NCI-H1436 treated with DMSO at 0.1 percent for 48 hours (cell line): ENCODE data around the gene NCSTN.

Experiments
- DNase-seq: peaks from one replicate; lab custom pipeline; 2025; lab: John Stamatoyannopoulos, UW

NCSTN gene

DNA sequence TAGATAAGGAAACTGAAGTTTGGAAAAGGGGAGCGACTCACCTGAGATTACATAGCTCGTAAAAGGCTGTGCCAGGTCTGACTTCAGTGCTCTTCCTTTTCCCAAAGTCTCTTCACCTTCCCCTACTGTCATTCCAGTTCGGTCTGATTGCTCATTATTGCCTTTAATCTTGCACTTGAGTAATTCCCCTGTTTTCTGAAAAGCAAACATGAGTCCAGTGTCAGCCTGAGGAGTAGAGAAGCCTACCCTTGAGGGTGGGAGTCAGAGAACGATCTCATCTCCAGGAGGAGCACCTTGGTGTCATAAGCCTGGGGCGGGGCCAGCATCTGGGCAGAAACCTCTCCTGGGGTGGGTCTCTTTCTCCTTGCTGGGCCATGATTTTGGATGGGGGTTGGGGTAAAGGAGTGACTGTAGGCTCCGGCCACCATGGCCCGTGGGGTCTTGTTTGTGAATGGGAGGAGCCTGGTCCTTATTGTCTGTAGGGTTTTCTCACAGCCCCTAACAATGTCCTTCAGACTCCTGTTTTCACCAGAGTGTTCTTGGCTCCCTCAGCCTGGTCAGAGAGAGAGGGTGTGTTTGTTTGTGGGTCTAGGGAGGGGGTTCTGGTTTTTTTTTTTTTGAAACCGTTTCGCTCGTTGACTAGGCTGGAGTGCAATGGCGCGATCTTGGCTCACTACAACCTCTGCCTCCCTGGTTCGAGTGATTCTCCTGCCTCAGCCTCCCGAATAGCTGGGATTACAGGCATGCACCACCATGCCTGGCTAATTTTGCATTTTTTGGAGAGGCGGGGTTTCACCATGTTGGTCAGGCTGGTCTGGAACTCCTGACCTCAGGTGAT is 63.2 kb downstream of the NCSTN start:
- no peak for DNase-seq

- DNase-seq, result no peak
These were observed 64.9 kb downstream of the NCSTN start for GRCh38 chr1:160407839-160408801.
